ENCODE measurements around the gene SUSD1.

The SUSD1 gene

DNA sequence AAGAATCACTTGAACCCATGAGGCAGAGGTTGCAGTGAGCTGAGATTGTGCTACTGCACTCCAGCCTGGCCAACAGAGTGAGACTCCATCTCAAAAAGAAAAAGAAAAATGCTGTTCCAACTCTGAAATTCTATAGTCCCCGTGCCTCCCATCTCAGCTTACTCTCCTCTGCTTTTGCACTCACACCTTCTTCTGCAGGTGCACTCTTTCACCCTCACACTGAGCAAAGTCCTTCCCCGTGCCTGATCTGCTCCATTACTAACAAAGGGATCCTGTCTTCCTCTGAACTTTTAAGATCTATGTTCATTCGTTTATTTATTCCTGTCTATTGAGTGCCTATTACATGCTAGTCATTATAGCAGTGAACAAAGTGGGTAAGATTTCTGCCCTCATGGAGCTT lies 47.8 kb downstream of the SUSD1 start:
- no peaks in the 10 kb centered on the region for H3K9me3 ChIP-seq (ENCODE audit: insufficient read depth, low read depth, low read length)
- TF ChIP-seq, protein P1, sequence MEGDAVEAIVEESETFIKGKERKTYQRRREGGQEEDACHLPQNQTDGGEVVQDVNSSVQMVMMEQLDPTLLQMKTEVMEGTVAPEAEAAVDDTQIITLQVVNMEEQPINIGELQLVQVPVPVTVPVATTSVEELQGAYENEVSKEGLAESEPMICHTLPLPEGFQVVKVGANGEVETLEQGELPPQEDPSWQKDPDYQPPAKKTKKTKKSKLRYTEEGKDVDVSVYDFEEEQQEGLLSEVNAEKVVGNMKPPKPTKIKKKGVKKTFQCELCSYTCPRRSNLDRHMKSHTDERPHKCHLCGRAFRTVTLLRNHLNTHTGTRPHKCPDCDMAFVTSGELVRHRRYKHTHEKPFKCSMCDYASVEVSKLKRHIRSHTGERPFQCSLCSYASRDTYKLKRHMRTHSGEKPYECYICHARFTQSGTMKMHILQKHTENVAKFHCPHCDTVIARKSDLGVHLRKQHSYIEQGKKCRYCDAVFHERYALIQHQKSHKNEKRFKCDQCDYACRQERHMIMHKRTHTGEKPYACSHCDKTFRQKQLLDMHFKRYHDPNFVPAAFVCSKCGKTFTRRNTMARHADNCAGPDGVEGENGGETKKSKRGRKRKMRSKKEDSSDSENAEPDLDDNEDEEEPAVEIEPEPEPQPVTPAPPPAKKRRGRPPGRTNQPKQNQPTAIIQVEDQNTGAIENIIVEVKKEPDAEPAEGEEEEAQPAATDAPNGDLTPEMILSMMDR (conservative IDR thresholded peaks at IDR 0.05; ENCODE audit: low read length): no peak
- TF ChIP-seq EZH2phosphoT487 (IDR thresholded peaks at IDR 0.05; ENCODE audit: borderline replicate concordance): no peak
- no peaks in the 10 kb centered on the region for H3K9me2 ChIP-seq (replicated peaks; ENCODE audit: low read depth, low read length)
- H3K4me1 ChIP-seq (ENCODE audit: insufficient read depth, low read length, poor library complexity, severe bottlenecking): no peaks in the 10 kb centered on the region
- H3K36me3 ChIP-seq (ENCODE audit: insufficient read depth, low read length): peaks cover 11% of the 10 kb centered on the region; the same call in 1 of the 2 replicates
- no peaks in the 10 kb centered on the region for H4K20me1 ChIP-seq (ENCODE audit: insufficient read depth, low read length, poor library complexity, severe bottlenecking)
- no peak overlapping the region for H3K4me3 ChIP-seq (ENCODE audit: low read length, poor library complexity, severe bottlenecking)
- no peak overlapping the region for H3K4me2 ChIP-seq (ENCODE audit: low read depth, low read length, poor library complexity, severe bottlenecking)
- no peaks in the 10 kb centered on the region for H3F3A ChIP-seq (ENCODE audit: low read depth)
- no peaks in the 10 kb centered on the region for H3K79me2 ChIP-seq (ENCODE audit: insufficient read depth, low read length)
- no peak overlapping the region for H2AFZ ChIP-seq (ENCODE audit: low read length)
- no peaks in the 10 kb centered on the region for H3K27me3 ChIP-seq (ENCODE audit: insufficient read depth, low read length, poor library complexity, severe bottlenecking)
- H3K9ac ChIP-seq (ENCODE audit: low read depth, low read length, poor library complexity, severe bottlenecking): no peak overlapping the region

DNA sequence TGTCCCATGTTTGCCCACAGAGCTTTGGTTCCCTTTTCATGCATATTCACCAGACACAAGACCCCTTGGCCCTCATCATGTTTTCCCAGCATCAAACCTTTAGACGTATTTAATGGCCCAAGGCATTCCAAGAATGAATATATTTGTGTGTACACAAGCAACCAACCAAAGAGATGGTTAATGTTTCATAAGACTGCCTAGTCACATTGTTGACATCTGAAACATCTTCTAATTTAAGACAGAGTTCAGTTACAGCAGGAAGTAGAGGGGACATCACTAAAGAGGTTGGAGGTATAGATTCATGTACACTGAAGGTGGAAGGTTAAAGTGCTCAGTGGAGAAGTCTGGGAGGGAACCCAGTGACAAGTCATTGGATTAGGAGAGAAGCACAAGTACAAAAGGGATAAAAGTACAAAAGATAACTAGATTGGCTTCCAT lies 49.1 kb downstream of the SUSD1 start:
- H3K9me2 ChIP-seq (replicated peaks; ENCODE audit: low read depth, low read length): no peaks in the 10 kb centered on the region
- no peaks in the 10 kb centered on the region for H3F3A ChIP-seq (ENCODE audit: low read depth)
- no peaks in the 10 kb centered on the region for H4K20me1 ChIP-seq (ENCODE audit: insufficient read depth, low read length, poor library complexity, severe bottlenecking)
- no peaks in the 10 kb centered on the region for H3K9me3 ChIP-seq (ENCODE audit: insufficient read depth, low read depth, low read length)
- H3K4me3 ChIP-seq (ENCODE audit: low read length, poor library complexity, severe bottlenecking): no peak overlapping the region
- no peak overlapping the region for H3K9ac ChIP-seq (ENCODE audit: low read depth, low read length, poor library complexity, severe bottlenecking)
- peaks cover 11% of the 10 kb centered on the region; the same call in 1 of the 2 replicates for H3K36me3 ChIP-seq (ENCODE audit: insufficient read depth, low read length)
- no peaks in the 10 kb centered on the region for H3K27me3 ChIP-seq (ENCODE audit: insufficient read depth, low read length, poor library complexity, severe bottlenecking)
- no peaks in the 10 kb centered on the region for H3K79me2 ChIP-seq (ENCODE audit: insufficient read depth, low read length)
- TF ChIP-seq, protein P1 (conservative IDR thresholded peaks at IDR 0.05; ENCODE audit: low read length): no peak
- TF ChIP-seq EZH2phosphoT487 (IDR thresholded peaks at IDR 0.05; ENCODE audit: borderline replicate concordance): no peak
- no peaks in the 10 kb centered on the region for H3K4me1 ChIP-seq (ENCODE audit: insufficient read depth, low read length, poor library complexity, severe bottlenecking)
- H2AFZ ChIP-seq (ENCODE audit: low read length): no peak overlapping the region
- H3K4me2 ChIP-seq (ENCODE audit: low read depth, low read length, poor library complexity, severe bottlenecking): no peak overlapping the region

DNA sequence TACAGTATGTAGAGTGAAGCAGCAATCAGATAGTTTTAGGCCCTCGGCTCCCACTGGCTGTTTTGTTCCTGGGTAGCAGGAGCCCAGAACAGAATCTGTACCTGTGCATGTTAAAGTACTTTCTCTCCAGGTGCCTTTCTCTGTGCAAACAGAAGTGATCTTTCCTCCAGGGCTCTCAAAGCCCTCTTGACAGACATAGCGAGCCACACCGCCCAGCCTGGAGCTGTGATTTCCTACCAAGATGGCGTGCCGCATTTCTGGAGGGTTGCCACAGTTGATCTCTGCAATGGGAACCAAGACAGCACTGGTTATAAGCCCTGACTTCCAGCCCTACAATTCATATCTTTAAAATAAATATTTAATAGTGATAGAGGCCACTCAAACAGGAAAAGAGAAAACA lies 50.9 kb downstream of the SUSD1 start:
- Histone ChIP-seq H3K79me2 (ENCODE audit: insufficient read depth, low read length) (no peaks in the 10 kb centered on the region), H3K9ac (ENCODE audit: low read depth, low read length, poor library complexity, severe bottlenecking) (no peak overlapping the region), H3K27me3 (ENCODE audit: insufficient read depth, low read length, poor library complexity, severe bottlenecking) (no peaks in the 10 kb centered on the region), H2AFZ (ENCODE audit: low read length) (no peak overlapping the region), H4K20me1 (ENCODE audit: insufficient read depth, low read length, poor library complexity, severe bottlenecking) (no peaks in the 10 kb centered on the region), H3K4me2 (ENCODE audit: low read depth, low read length, poor library complexity, severe bottlenecking) (no peak overlapping the region), H3K4me1 (ENCODE audit: insufficient read depth, low read length, poor library complexity, severe bottlenecking) (no peaks in the 10 kb centered on the region), H3F3A (ENCODE audit: low read depth) (no peaks in the 10 kb centered on the region), H3K9me3 (ENCODE audit: insufficient read depth, low read depth, low read length) (no peaks in the 10 kb centered on the region), H3K36me3 (ENCODE audit: insufficient read depth, low read length) (peaks cover 11% of the 10 kb centered on the region; the same call in 1 of the 2 replicates), H3K9me2 (replicated peaks; ENCODE audit: low read depth, low read length) (no peaks in the 10 kb centered on the region), H3K4me3 (ENCODE audit: low read length, poor library complexity, severe bottlenecking) (no peak overlapping the region)
- no peak for TF ChIP-seq EZH2phosphoT487 (IDR thresholded peaks at IDR 0.05; ENCODE audit: borderline replicate concordance)
- TF ChIP-seq, protein P1 (conservative IDR thresholded peaks at IDR 0.05; ENCODE audit: low read length): no peak

All from Loucy (cell line).